OCI-LY1 (cell line): ENCODE data around the gene LPIN1.

Experiments used
- H2AFZ ChIP-seq: fragments of 200-600 bp; sonication (generic), shearing (Covaris generic); 2 replicates; pipeline ENCODE4 v1.6.0; 2014; ENCODE audit warnings: antibody characterized with exemption, mild to moderate bottlenecking, low read length
- H3F3A ChIP-seq: fragments of 200-600 bp; sonication (generic), shearing (Covaris generic); 2 replicates; pipeline ENCODE4 v1.6.0; 2014; ENCODE audit warnings: mild to moderate bottlenecking, antibody characterized with exemption, low read length, moderate library complexity; ENCODE audit not compliant: insufficient read depth
- H3K27ac ChIP-seq: fragments of 200-600 bp; sonication (generic); 2 replicates; pipeline ENCODE4 v1.5.1; 2014; ENCODE audit warnings: low read length, mixed run types, mild to moderate bottlenecking, low read depth; ENCODE audit not compliant: poor library complexity, severe bottlenecking
- H3K27me3 ChIP-seq: fragments of 200-600 bp; sonication (generic); 2 replicates; pipeline ENCODE4 v1.6.0; 2014; ENCODE audit warnings: antibody characterized with exemption, mild to moderate bottlenecking, low read length, moderate library complexity; ENCODE audit not compliant: insufficient read depth
- H3K36me3 ChIP-seq: fragments of 200-600 bp; sonication (generic); 2 replicates; pipeline ENCODE4 v1.6.1; 2014; ENCODE audit warnings: mild to moderate bottlenecking, antibody characterized with exemption, low read length, moderate library complexity, mixed read lengths; ENCODE audit not compliant: insufficient read depth
- H3K4me1 ChIP-seq: fragments of 200-600 bp; sonication (generic); 2 replicates; pipeline ENCODE4 v1.5.1; 2014; ENCODE audit warnings: mild to moderate bottlenecking, low read length, moderate library complexity; ENCODE audit not compliant: insufficient read depth, severe bottlenecking
- H3K4me2 ChIP-seq: fragments of 200-600 bp; sonication (generic), shearing (Covaris generic); 2 replicates; pipeline ENCODE4 v1.6.1; 2014; ENCODE audit warnings: low read length
- H3K4me3 ChIP-seq: fragments of 200-600 bp; sonication (generic); 2 replicates; pipeline ENCODE4 v1.5.1; 2014; ENCODE audit warnings: low read length, low read depth, mild to moderate bottlenecking, mixed read lengths; ENCODE audit not compliant: poor library complexity, severe bottlenecking
- H3K79me2 ChIP-seq: fragments of 200-600 bp; shearing (Covaris generic); 2 replicates; pipeline ENCODE4 v1.6.1; 2016; ENCODE audit warnings: mixed run types, low read length, mixed read lengths; ENCODE audit not compliant: insufficient read depth
- H3K9ac ChIP-seq: fragments of 200-600 bp; sonication (generic), shearing (Covaris generic); 2 replicates; pipeline ENCODE4 v1.6.1; 2014; ENCODE audit warnings: mild to moderate bottlenecking, low read length, mixed read lengths
- H3K9me2 ChIP-seq: fragments of 200-600 bp; sonication (generic), shearing (Covaris generic); 2 replicates; pipeline ENCODE4 v1.6.1; 2014; ENCODE audit warnings: low read depth, mild to moderate bottlenecking, low read length, mixed read lengths
- H3K9me3 ChIP-seq: fragments of 200-600 bp; shearing (Covaris generic); 2 replicates; pipeline ENCODE4 v1.6.1; 2014; ENCODE audit warnings: low read length, mixed read lengths
- H4K20me1 ChIP-seq: fragments of 200-600 bp; sonication (generic), shearing (Covaris generic); 2 replicates; pipeline ENCODE4 v1.6.0; 2016; ENCODE audit warnings: mild to moderate bottlenecking, low read length; ENCODE audit not compliant: insufficient read depth
- EZH2 ChIP-seq: fragments of 200-600 bp; sonication (generic), shearing (Covaris generic); IDR thresholded peaks from 2 replicates; pipeline ENCODE4 v1.8.0; 2017; ENCODE audit warnings: borderline replicate concordance, mixed run types, mild to moderate bottlenecking, antibody characterized with exemption, low read length, moderate library complexity, mixed read lengths
- TF ChIP-seq, protein P1 (sequence below): fragments of 200-600 bp; sonication (generic), shearing (Covaris generic); IDR thresholded peaks from 2 replicates; pipeline ENCODE4 v1.5.1; 2017; ENCODE audit warnings: mild to moderate bottlenecking, antibody characterized with exemption, low read length, moderate library complexity, mixed read lengths

The LPIN1 gene

GRCh38 chr2:11798701-11799435 is 52.4 kb downstream of the LPIN1 start:
- H3K27ac ChIP-seq, result no peak overlapping the region
- no peak overlapping the region for H3K9ac ChIP-seq
- H2AFZ ChIP-seq, result no peak overlapping the region
- no peak overlapping the region for H3K4me2 ChIP-seq
- H3K79me2 ChIP-seq, result no peaks in the 10 kb centered on the region
- no peaks in the 10 kb centered on the region for H3K9me2 ChIP-seq
- H3F3A ChIP-seq, result no peaks in the 10 kb centered on the region
- TF ChIP-seq, protein P1, sequence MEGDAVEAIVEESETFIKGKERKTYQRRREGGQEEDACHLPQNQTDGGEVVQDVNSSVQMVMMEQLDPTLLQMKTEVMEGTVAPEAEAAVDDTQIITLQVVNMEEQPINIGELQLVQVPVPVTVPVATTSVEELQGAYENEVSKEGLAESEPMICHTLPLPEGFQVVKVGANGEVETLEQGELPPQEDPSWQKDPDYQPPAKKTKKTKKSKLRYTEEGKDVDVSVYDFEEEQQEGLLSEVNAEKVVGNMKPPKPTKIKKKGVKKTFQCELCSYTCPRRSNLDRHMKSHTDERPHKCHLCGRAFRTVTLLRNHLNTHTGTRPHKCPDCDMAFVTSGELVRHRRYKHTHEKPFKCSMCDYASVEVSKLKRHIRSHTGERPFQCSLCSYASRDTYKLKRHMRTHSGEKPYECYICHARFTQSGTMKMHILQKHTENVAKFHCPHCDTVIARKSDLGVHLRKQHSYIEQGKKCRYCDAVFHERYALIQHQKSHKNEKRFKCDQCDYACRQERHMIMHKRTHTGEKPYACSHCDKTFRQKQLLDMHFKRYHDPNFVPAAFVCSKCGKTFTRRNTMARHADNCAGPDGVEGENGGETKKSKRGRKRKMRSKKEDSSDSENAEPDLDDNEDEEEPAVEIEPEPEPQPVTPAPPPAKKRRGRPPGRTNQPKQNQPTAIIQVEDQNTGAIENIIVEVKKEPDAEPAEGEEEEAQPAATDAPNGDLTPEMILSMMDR, result no peak
- no peak for TF ChIP-seq EZH2
- no peaks in the 10 kb centered on the region for H4K20me1 ChIP-seq
- H3K27me3 ChIP-seq, result no peaks in the 10 kb centered on the region
- peaks cover 98% of the 10 kb centered on the region for H3K36me3 ChIP-seq
- no peaks in the 10 kb centered on the region for H3K9me3 ChIP-seq
- no peaks in the 10 kb centered on the region for H3K4me1 ChIP-seq
- no peak overlapping the region for H3K4me3 ChIP-seq

DNA sequence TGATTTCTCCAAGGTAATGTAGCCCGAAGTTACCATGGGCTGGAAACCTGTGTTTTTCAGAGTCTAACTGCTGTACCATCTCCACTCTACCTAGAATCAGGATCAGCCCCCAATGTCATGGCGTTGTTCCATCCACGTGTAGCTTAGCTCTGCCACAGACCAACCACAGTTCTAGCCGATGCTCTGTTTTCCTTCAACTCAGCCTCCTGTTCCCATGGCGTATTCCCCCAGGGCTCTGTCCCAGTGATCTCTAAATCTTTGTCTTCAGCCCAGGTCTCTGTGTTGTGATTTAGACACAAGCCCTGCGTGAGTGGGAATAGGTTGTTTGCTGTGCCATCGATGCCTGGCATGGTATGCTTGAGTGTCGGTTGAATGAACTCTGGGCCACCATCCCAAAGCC is 53.4 kb downstream of the LPIN1 start:
- Histone ChIP-seq H3K9me3 (no peaks in the 10 kb centered on the region), H3K36me3 (peaks cover 98% of the 10 kb centered on the region), H4K20me1 (no peaks in the 10 kb centered on the region), H3K9ac (no peak overlapping the region), H2AFZ (no peak overlapping the region), H3K4me3 (no peak overlapping the region), H3K27me3 (no peaks in the 10 kb centered on the region), H3K27ac (no peak overlapping the region), H3K4me1 (no peaks in the 10 kb centered on the region), H3K79me2 (no peaks in the 10 kb centered on the region), H3F3A (no peaks in the 10 kb centered on the region), H3K4me2 (no peak overlapping the region), H3K9me2 (no peaks in the 10 kb centered on the region)
- no peak for TF ChIP-seq EZH2
- TF ChIP-seq, protein P1, result no peak

DNA sequence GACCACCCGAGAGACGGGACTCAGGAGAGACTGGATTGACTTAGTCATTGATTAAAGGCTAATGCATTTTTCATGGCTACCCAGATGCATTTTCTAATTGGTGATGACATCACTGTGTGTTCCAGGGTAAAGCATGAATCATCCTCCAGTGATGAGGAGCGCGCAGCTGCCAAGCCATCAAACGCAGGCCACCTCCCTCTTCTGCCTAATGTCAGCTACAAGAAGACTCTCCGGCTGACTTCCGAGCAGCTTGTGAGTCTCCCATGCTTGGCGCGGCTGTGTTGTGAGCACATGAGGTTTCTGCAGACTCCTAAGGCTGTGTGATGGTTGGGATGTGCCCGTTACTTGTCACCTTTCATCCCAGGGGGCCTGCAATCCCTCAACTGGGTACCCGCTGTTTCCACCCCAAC is 56.4 kb downstream of the LPIN1 start:
- H3K36me3 ChIP-seq, result peaks cover 98% of the 10 kb centered on the region
- H3K27me3 ChIP-seq, result no peaks in the 10 kb centered on the region
- TF ChIP-seq EZH2, result no peak
- TF ChIP-seq, protein P1, result no peak

More for the DNA sequence above, 56.4 kb downstream of the LPIN1 start:
- no peak overlapping the region for H3K9ac ChIP-seq
- H4K20me1 ChIP-seq, result no peaks in the 10 kb centered on the region
- no peak overlapping the region for H3K4me2 ChIP-seq
- H2AFZ ChIP-seq, result no peak overlapping the region
- H3K9me2 ChIP-seq, result no peaks in the 10 kb centered on the region
- no peak overlapping the region for H3K4me3 ChIP-seq
- H3F3A ChIP-seq, result no peaks in the 10 kb centered on the region
- no peaks in the 10 kb centered on the region for H3K4me1 ChIP-seq
- H3K79me2 ChIP-seq, result no peaks in the 10 kb centered on the region
- H3K9me3 ChIP-seq, result no peaks in the 10 kb centered on the region
- no peak overlapping the region for H3K27ac ChIP-seq
